Ishikawa (cell line): ENCODE results near the gene PTPRE.

Experiments
- CEBPB ChIP-seq: IDR thresholded peaks from 2 replicates; pipeline ENCODE4 v1.6.1; 2012
- CREB1 ChIP-seq: IDR thresholded peaks from 2 replicates; pipeline ENCODE4 v1.6.1; 2012; ENCODE audit warnings: low read depth
- EGR1 ChIP-seq: IDR thresholded peaks from 2 replicates; pipeline ENCODE4 v1.6.1; 2012
- EP300 ChIP-seq: IDR thresholded peaks from 2 replicates; pipeline ENCODE4 v1.6.1; 2012; ENCODE audit warnings: borderline replicate concordance
- FOXM1 ChIP-seq: IDR thresholded peaks from 2 replicates; pipeline ENCODE4 v1.6.1; 2012; ENCODE audit warnings: low read depth, borderline replicate concordance
- MAX ChIP-seq: IDR thresholded peaks from 2 replicates; pipeline ENCODE4 v1.6.1; 2012
- NFIC ChIP-seq: IDR thresholded peaks from 2 replicates; pipeline ENCODE4 v1.6.1; 2012
- RAD21 ChIP-seq: IDR thresholded peaks from 2 replicates; pipeline ENCODE4 v1.6.1; 2012; ENCODE audit warnings: low read depth
- REST ChIP-seq: IDR thresholded peaks from 2 replicates; pipeline ENCODE4 v1.6.1; 2012; ENCODE audit warnings: low read depth, mild to moderate bottlenecking
- TAF1 ChIP-seq: IDR thresholded peaks from 2 replicates; pipeline ENCODE4 v1.6.1; 2012; ENCODE audit warnings: low read depth, mild to moderate bottlenecking
- TCF12 ChIP-seq: IDR thresholded peaks from 2 replicates; pipeline ENCODE4 v1.6.1; 2012; ENCODE audit warnings: low read depth
- TEAD4 ChIP-seq: IDR thresholded peaks from 2 replicates; pipeline ENCODE4 v1.6.1; 2012
- USF1 ChIP-seq: IDR thresholded peaks from 2 replicates; pipeline ENCODE4 v1.6.1; 2012
- YY1 ChIP-seq: IDR thresholded peaks from 2 replicates; pipeline ENCODE4 v1.6.1; 2012; ENCODE audit warnings: low read depth
- ZBTB7A ChIP-seq: IDR thresholded peaks from 2 replicates; pipeline ENCODE4 v1.6.1; 2012; ENCODE audit warnings: low read depth

Gene PTPRE

DNA sequence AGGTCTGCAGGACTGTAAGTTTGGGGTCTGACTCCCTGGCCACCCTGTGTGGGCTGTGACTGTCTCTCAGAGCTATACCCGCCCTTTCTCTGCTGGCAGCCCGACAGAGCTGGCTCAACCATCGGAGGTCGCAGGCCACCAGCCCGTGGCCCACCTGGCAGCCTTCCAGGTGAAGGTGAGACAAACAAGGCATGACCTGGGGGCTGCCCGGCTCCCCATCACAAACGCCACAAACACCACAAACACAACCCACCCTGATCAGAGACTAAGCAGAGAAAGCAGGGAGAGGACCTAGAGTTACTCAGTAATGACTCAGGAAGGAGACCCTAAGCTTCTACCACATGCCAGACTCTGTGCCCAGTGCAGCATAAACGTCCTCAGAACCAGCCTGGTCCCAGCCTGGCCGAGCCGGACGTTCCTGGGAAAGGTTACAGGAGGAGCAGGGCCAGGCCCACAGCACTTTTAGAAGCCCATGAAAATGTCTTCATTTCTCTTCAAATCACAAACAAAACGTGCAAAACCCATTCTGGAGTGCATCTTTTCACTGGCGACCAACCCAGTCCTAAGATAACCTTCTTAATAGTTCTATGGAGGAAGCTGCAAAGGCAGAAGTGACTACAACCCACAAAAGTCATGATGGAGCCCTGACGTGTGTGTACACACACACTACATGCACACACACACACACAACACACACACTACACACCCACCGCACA, 152.5 kb downstream of the PTPRE start:
- TF ChIP-seq YY1 (no peak), TAF1 (no peak), USF1 (no peak), ZBTB7A (no peak), FOXM1 (no peak), TEAD4 (no peak), RAD21 (no peak), CEBPB (no peak)

DNA sequence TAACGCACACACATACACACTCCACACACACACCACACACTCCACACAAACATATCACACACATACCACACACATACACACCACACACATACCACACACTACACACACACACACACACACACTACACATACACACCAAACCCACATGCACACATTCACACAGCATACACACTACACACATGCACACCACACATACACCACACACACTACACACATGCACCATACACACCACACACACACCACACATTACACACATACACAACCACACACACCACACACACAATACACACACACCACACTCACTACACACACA, 153.0 kb downstream of the PTPRE start:
- TF ChIP-seq EP300 (no peak), NFIC (no peak), EGR1 (no peak), ZBTB7A (no peak), REST (no peak), USF1 (no peak), TCF12 (no peak), TEAD4 (no peak), TAF1 (no peak), CEBPB (no peak), MAX (no peak), YY1 (no peak), FOXM1 (no peak)

DNA sequence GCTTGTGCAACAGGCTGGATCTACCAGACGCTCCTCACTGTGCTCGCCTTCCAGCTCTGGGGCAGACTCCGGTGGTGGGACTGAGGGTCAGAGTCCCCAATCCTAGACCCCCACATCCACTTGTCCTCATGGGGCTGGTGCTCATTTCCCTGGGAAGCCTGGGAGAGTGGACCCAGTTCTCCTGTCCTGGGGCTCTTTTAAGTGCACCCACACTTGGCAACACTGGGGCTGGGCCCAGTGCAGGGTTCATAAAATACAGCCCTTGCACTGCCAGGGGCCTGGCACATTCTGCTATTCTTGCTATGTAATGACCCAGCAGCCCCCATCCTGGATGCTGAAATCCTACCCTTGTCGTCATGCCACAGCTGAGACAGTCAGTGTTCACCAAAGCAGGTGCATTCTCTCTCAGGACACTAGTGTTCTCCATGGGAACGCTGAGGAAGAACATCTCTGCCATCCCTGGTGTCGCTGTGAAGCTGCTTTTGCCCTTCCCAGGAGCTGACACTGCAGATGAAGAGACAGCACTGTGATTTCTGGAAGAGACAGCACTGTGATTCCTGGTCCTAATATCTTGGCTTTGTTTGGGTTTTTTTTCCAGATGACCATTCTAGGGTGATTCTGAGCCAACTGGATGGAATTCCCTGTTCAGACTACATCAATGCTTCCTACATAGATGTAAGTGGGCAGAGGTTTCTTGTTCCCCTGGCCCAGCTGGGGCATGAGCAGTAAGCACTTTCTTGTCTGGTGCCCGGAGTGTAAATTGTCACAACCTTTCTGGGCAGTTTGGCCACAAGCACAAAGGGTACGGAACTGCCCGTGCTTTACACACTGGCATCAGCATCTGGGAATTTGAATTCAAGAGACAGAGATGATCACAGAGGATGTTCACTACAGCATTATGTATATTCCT, 153.7 kb downstream of the PTPRE start:
- TF ChIP-seq EGR1, result no peak
- TF ChIP-seq NFIC, result no peak
- no peak for TF ChIP-seq TAF1
- TF ChIP-seq EP300, result no peak
- TF ChIP-seq TEAD4, result no peak
- TF ChIP-seq MAX, result no peak
- TF ChIP-seq REST, result no peak
- TF ChIP-seq YY1, result no peak
- no peak for TF ChIP-seq RAD21
- no peak for TF ChIP-seq CEBPB
- TF ChIP-seq USF1, result no peak
- TF ChIP-seq CREB1, result no peak
- TF ChIP-seq FOXM1, result no peak

DNA sequence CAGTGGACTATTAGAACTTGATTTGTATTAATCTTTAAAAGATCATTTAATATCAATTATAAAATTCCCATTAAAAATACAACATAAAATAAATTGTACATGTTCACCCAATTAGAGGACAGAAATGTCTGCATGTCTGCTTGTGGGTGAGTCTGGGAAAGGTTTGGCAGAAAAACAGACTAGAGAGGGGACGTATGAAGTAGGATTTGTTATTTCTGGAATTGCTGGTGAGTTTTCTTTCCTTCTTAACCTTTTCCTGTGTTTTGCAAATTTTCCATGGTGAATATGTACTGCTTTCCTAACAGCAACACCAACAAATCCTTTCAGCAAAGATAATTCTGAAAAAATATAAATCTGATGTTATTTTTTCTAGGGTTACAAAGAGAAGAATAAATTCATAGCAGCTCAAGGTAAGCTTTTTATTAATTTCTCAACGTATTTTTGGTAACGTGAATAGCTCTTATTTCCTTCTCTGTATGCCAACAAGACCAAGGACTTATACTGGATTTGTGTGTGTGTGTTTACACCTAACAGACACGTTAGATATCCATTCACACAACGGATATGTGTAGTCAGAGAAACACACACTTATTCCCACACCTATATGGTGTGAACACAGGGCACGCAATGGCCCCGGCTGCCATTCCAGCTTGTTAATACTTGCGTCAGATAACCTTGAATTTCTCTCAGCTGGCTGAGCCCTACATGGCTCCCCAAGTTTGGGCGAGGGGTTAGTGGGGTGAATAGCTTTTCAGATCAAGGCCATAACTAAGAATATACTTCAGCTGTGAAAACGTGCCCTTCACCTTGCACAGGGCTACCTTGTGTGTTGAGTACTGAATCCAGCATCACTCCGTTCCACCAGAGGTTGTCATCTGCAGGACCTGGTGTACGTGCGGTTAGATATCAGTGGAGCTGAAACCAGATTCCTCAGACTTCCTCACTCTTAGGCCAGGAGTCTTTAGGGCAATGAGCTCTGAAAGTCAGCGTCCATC, 154.7 kb downstream of the PTPRE start:
- TF ChIP-seq ZBTB7A (no peak), FOXM1 (no peak), YY1 (no peak), EP300 (no peak), RAD21 (no peak), TAF1 (no peak), TEAD4 (no peak), REST (no peak), TCF12 (no peak), NFIC (no peak), EGR1 (no peak), USF1 (no peak), CREB1 (no peak)
